ENCODE data around the gene EPSTI1.

EPSTI1 gene

DNA sequence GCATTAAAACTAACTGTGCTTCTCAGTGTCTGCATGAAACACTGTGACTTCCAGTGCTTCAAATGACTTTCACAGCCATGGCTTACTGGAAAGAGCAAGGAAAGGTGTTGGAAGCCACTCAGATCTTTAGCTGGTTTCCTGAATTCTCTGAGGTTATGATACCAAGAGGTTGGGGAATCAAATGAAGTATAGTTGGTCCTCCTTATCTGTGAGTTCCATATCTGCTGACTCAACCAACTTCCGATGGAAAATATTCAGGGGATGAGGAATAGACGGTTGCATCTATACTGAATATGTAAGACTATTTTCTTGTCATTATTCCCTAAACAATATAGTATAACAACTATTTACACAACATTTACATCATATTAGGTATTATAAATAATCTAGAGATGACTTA lies 32.4 kb downstream of the EPSTI1 start:
- H3K4me2 ChIP-seq (ENCODE audit: low read length), result no peak overlapping the region
- no peaks in the 10 kb centered on the region for H3K9me2 ChIP-seq (ENCODE audit: low read depth, low read length)
- no peak overlapping the region for H3K4me3 ChIP-seq (ENCODE audit: low read depth, low read length, poor library complexity, severe bottlenecking)
- H3K9me3 ChIP-seq (ENCODE audit: low read length), result no peaks in the 10 kb centered on the region
- H3K9ac ChIP-seq (ENCODE audit: low read length), result no peak overlapping the region
- H3K79me2 ChIP-seq (ENCODE audit: insufficient read depth, low read length), result no peaks in the 10 kb centered on the region
- H3K27ac ChIP-seq (ENCODE audit: low read depth, low read length, poor library complexity, severe bottlenecking), result no peak overlapping the region
- no peaks in the 10 kb centered on the region for H3K4me1 ChIP-seq (ENCODE audit: insufficient read depth, low read length, severe bottlenecking)
- H2AFZ ChIP-seq (ENCODE audit: low read length), result no peak overlapping the region
- no peaks in the 10 kb centered on the region for H3K27me3 ChIP-seq (ENCODE audit: insufficient read depth, low read length)
- TF ChIP-seq, protein P1, sequence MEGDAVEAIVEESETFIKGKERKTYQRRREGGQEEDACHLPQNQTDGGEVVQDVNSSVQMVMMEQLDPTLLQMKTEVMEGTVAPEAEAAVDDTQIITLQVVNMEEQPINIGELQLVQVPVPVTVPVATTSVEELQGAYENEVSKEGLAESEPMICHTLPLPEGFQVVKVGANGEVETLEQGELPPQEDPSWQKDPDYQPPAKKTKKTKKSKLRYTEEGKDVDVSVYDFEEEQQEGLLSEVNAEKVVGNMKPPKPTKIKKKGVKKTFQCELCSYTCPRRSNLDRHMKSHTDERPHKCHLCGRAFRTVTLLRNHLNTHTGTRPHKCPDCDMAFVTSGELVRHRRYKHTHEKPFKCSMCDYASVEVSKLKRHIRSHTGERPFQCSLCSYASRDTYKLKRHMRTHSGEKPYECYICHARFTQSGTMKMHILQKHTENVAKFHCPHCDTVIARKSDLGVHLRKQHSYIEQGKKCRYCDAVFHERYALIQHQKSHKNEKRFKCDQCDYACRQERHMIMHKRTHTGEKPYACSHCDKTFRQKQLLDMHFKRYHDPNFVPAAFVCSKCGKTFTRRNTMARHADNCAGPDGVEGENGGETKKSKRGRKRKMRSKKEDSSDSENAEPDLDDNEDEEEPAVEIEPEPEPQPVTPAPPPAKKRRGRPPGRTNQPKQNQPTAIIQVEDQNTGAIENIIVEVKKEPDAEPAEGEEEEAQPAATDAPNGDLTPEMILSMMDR (IDR thresholded peaks at IDR 0.05; ENCODE audit: low read length), result no peak
- no peak for TF ChIP-seq EZH2 (IDR thresholded peaks at IDR 0.05; ENCODE audit: borderline replicate concordance, low read length)
- no peaks in the 10 kb centered on the region for H3K36me3 ChIP-seq (ENCODE audit: insufficient read depth, low read length)
- H3F3A ChIP-seq (ENCODE audit: insufficient read depth, low read length), result no peaks in the 10 kb centered on the region
- H4K20me1 ChIP-seq (ENCODE audit: insufficient read depth, low read length), result no peaks in the 10 kb centered on the region

DNA sequence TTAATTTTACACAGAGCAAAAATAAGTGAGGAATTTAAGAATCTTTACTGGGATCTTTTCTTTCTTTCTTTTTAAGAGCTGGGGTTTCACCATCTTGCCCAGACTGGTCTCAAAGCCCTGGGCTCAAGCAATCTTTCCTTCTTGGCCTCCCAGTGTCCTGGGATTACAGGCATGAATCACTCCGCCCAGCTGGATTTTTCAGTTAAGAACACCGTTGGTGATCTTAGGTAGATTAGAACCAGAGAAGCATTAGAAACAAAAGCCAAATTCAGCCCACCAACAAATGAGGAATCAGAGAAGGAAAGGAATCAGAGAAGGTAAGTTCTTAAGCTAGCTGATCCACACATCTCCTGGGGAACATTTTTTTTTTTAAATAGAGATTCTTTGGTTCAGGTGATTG lies 34.2 kb downstream of the EPSTI1 start:
- H3K27me3 ChIP-seq (ENCODE audit: insufficient read depth, low read length), result no peaks in the 10 kb centered on the region
- H3K36me3 ChIP-seq (ENCODE audit: insufficient read depth, low read length), result no peaks in the 10 kb centered on the region
- H3K4me2 ChIP-seq (ENCODE audit: low read length), result no peak overlapping the region
- no peaks in the 10 kb centered on the region for H3K4me1 ChIP-seq (ENCODE audit: insufficient read depth, low read length, severe bottlenecking)
- H3K27ac ChIP-seq (ENCODE audit: low read depth, low read length, poor library complexity, severe bottlenecking), result no peak overlapping the region
- no peaks in the 10 kb centered on the region for H3K9me3 ChIP-seq (ENCODE audit: low read length)
- no peaks in the 10 kb centered on the region for H3K79me2 ChIP-seq (ENCODE audit: insufficient read depth, low read length)
- no peak overlapping the region for H3K9ac ChIP-seq (ENCODE audit: low read length)
- TF ChIP-seq, protein P1 (IDR thresholded peaks at IDR 0.05; ENCODE audit: low read length), result no peak
- TF ChIP-seq EZH2 (IDR thresholded peaks at IDR 0.05; ENCODE audit: borderline replicate concordance, low read length), result no peak
- H3F3A ChIP-seq (ENCODE audit: insufficient read depth, low read length), result no peaks in the 10 kb centered on the region
- no peaks in the 10 kb centered on the region for H4K20me1 ChIP-seq (ENCODE audit: insufficient read depth, low read length)
- no peak overlapping the region for H2AFZ ChIP-seq (ENCODE audit: low read length)
- H3K9me2 ChIP-seq (ENCODE audit: low read depth, low read length), result no peaks in the 10 kb centered on the region
- H3K4me3 ChIP-seq (ENCODE audit: low read depth, low read length, poor library complexity, severe bottlenecking), result no peak overlapping the region

DNA sequence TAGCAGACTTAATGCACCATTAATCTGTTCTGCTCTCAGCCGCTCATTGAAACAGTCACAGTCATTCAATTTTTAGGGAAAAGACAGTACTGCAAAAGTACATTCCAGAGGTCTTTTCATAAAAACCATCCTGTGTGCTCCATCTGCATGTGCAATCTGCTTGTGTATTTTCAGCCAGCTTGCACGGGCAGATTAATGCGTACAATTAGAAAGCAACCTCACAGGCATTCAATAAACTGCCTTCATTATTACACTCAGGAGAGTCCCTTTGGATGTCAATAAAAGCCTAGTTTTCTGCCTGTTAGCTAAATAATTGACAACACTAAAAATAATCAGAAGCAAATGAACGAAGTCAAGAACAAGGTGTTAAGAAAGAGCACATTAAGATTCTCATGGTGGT lies 41.9 kb downstream of the EPSTI1 start:
- H3K4me2 ChIP-seq (ENCODE audit: low read length), result no peak overlapping the region
- TF ChIP-seq EZH2 (IDR thresholded peaks at IDR 0.05; ENCODE audit: borderline replicate concordance, low read length), result no peak
- H3K27me3 ChIP-seq (ENCODE audit: insufficient read depth, low read length), result no peaks in the 10 kb centered on the region
- no peak overlapping the region for H3K9ac ChIP-seq (ENCODE audit: low read length)
- H3K9me3 ChIP-seq (ENCODE audit: low read length), result no peaks in the 10 kb centered on the region
- no peaks in the 10 kb centered on the region for H3F3A ChIP-seq (ENCODE audit: insufficient read depth, low read length)
- no peaks in the 10 kb centered on the region for H3K9me2 ChIP-seq (ENCODE audit: low read depth, low read length)
- H4K20me1 ChIP-seq (ENCODE audit: insufficient read depth, low read length), result no peaks in the 10 kb centered on the region
- no peaks in the 10 kb centered on the region for H3K4me1 ChIP-seq (ENCODE audit: insufficient read depth, low read length, severe bottlenecking)
- no peaks in the 10 kb centered on the region for H3K36me3 ChIP-seq (ENCODE audit: insufficient read depth, low read length)
- H2AFZ ChIP-seq (ENCODE audit: low read length), result no peak overlapping the region
- H3K27ac ChIP-seq (ENCODE audit: low read depth, low read length, poor library complexity, severe bottlenecking), result no peak overlapping the region
- no peaks in the 10 kb centered on the region for H3K79me2 ChIP-seq (ENCODE audit: insufficient read depth, low read length)
- no peak overlapping the region for H3K4me3 ChIP-seq (ENCODE audit: low read depth, low read length, poor library complexity, severe bottlenecking)

DNA sequence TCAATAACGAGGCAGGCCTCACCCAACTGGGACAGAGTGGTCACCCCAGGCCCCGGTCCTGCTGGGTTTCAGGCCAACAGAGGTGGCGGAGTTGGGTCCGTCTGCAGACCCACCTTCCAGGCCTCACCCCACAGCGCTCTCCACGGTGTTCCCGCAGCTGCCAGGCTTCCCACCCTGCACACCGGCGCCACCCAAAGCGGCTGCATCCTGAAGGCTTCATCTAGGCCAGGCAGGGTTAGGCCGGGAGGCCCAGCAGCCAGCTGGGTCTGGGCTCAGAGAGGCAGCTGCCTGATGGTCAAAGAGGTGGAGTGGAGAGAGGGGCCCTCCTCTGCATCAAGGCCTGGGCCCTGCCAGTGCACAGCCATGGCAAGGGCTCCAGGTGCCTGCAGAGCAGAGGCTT lies 44.1 kb downstream of the EPSTI1 start:
- Histone ChIP-seq H2AFZ (ENCODE audit: low read length) (no peak overlapping the region), H3K36me3 (ENCODE audit: insufficient read depth, low read length) (no peaks in the 10 kb centered on the region), H3K79me2 (ENCODE audit: insufficient read depth, low read length) (no peaks in the 10 kb centered on the region), H3K4me2 (ENCODE audit: low read length) (no peak overlapping the region), H3K27ac (ENCODE audit: low read depth, low read length, poor library complexity, severe bottlenecking) (no peak overlapping the region), H3K9ac (ENCODE audit: low read length) (no peak overlapping the region), H3K9me2 (ENCODE audit: low read depth, low read length) (no peaks in the 10 kb centered on the region), H3F3A (ENCODE audit: insufficient read depth, low read length) (no peaks in the 10 kb centered on the region), H3K4me3 (ENCODE audit: low read depth, low read length, poor library complexity, severe bottlenecking) (no peak overlapping the region), H3K9me3 (ENCODE audit: low read length) (no peaks in the 10 kb centered on the region), H3K4me1 (ENCODE audit: insufficient read depth, low read length, severe bottlenecking) (no peaks in the 10 kb centered on the region), H4K20me1 (ENCODE audit: insufficient read depth, low read length) (no peaks in the 10 kb centered on the region), H3K27me3 (ENCODE audit: insufficient read depth, low read length) (no peaks in the 10 kb centered on the region)
- TF ChIP-seq, protein P1 (IDR thresholded peaks at IDR 0.05; ENCODE audit: low read length), result no peak
- TF ChIP-seq EZH2 (IDR thresholded peaks at IDR 0.05; ENCODE audit: borderline replicate concordance, low read length), result no peak
